HG03175 (cell line): ENCODE results near the gene CAD.
"Not testable (repeated sequence)": the region's sequence is repeated elsewhere in the genome, so short reads cannot be mapped to it uniquely, and the experiment has no call there.

Experiments used
- ATAC-seq: cut with Tn5 transposase; IDR thresholded peaks from one replicate; pipeline ENCODE4 v1.9.1; 2021; ENCODE audit warnings: mild to moderate bottlenecking, moderate library complexity; ENCODE audit not compliant: unreplicated experiment

Gene CAD

GRCh38 chr2:27251766-27252165 is 34.6 kb downstream of the CAD start:
- no peak for ATAC-seq

GRCh38 chr2:27255187-27255586 is 38.0 kb downstream of the CAD start:
- no peak for ATAC-seq

- no peak for ATAC-seq
Measured at GRCh38 chr2:27255660-27256059, 38.5 kb downstream of the CAD start.

- ATAC-seq: no peak
Measured at GRCh38 chr2:27256855-27257454, 39.8 kb downstream of the CAD start.

- no peak for ATAC-seq
Measured at GRCh38 chr2:27258051-27258450, 40.9 kb downstream of the CAD start.

GRCh38 chr2:27261241-27261925 is 44.2 kb downstream of the CAD start:
- no peak for ATAC-seq

GRCh38 chr2:27261926-27262298 is 44.7 kb downstream of the CAD start:
- no peak for ATAC-seq

- no peak for ATAC-seq
Measured at GRCh38 chr2:27262379-27263286, 45.5 kb downstream of the CAD start, which contains the start of gene SLC30A3. SLC30A3 (minus strand) TSS chr2:27263047; CDS start chr2:27262906, 141 bp downstream.

GRCh38 chr2:27263287-27264252 is 46.4 kb downstream of the CAD start:
- ATAC-seq: no peak

GRCh38 chr2:27264253-27264752 is 47.1 kb downstream of the CAD start:
- no peak for ATAC-seq

- ATAC-seq: no peak
Measured at GRCh38 chr2:27264753-27265535, 47.8 kb downstream of the CAD start.

- no peak for ATAC-seq
Measured at GRCh38 chr2:27265536-27265870, 48.3 kb downstream of the CAD start.

GRCh38 chr2:27268296-27268695 is 51.1 kb downstream of the CAD start:
- not testable (repeated sequence) for ATAC-seq

- ATAC-seq: no peak
Measured at GRCh38 chr2:27270131-27270530, 53.0 kb downstream of the CAD start.

GRCh38 chr2:27270670-27271069 is 53.5 kb downstream of the CAD start:
- no peak for ATAC-seq

GRCh38 chr2:27271631-27272340 is 54.6 kb downstream of the CAD start:
- ATAC-seq: no peak

- not testable (repeated sequence) for ATAC-seq
Measured at GRCh38 chr2:27272537-27273522, 55.7 kb downstream of the CAD start.
